DOHH2 (cell line): Measurements from ENCODE around the gene CHST3.

Source experiments
- H3F3A ChIP-seq: fragments of 200-600 bp; sonication (generic), shearing (Covaris generic); 2 replicates; pipeline ENCODE4 v1.6.0; 2016; ENCODE audit warnings: antibody characterized with exemption, mild to moderate bottlenecking; ENCODE audit not compliant: control insufficient read depth, insufficient read depth
- H3K27ac ChIP-seq: fragments of 200-600 bp; sonication (generic); 2 replicates; pipeline ENCODE4 v1.5.1; 2014; ENCODE audit warnings: low read depth, mild to moderate bottlenecking, low read length, moderate library complexity
- H3K27me3 ChIP-seq: fragments of 200-600 bp; sonication (generic); 2 replicates; pipeline ENCODE4 v1.6.1; 2014; ENCODE audit warnings: mild to moderate bottlenecking, low read length, mixed read lengths; ENCODE audit not compliant: control insufficient read depth
- H3K36me3 ChIP-seq: fragments of 200-600 bp; sonication (generic); 2 replicates; pipeline ENCODE4 v1.6.1; 2014; ENCODE audit warnings: mild to moderate bottlenecking, low read length, moderate library complexity, mixed read lengths; ENCODE audit not compliant: control insufficient read depth
- H3K4me1 ChIP-seq: fragments of 200-600 bp; sonication (generic); 2 replicates; pipeline ENCODE4 v1.6.1; 2014; ENCODE audit warnings: mild to moderate bottlenecking, low read length, mixed read lengths; ENCODE audit not compliant: control insufficient read depth
- H3K4me2 ChIP-seq: fragments of 200-600 bp; sonication (generic); 2 replicates; pipeline ENCODE4 v1.6.0; 2014; ENCODE audit warnings: mild to moderate bottlenecking, low read length, moderate library complexity
- H3K4me3 ChIP-seq: fragments of 200-600 bp; sonication (generic); 2 replicates; pipeline ENCODE4 v1.5.1; 2014; ENCODE audit warnings: mild to moderate bottlenecking, low read length, mixed read lengths
- H3K79me2 ChIP-seq: fragments of 200-600 bp; sonication (generic); 2 replicates; pipeline ENCODE4 v1.6.1; 2014; ENCODE audit warnings: mild to moderate bottlenecking, low read length, mixed read lengths; ENCODE audit not compliant: control insufficient read depth
- H3K9me2 ChIP-seq: fragments of 200-600 bp; sonication (generic); replicated peaks from 2 replicates; pipeline ENCODE4 v1.6.1; 2014; ENCODE audit warnings: mild to moderate bottlenecking, low read length, mixed read lengths; ENCODE audit not compliant: control insufficient read depth
- H3K9me3 ChIP-seq: fragments of 200-600 bp; sonication (generic); 2 replicates; pipeline ENCODE4 v1.6.1; 2014; ENCODE audit warnings: antibody characterized with exemption, low read length, mixed read lengths; ENCODE audit not compliant: control insufficient read depth, insufficient read depth
- H4K20me1 ChIP-seq: fragments of 200-600 bp; sonication (generic); 2 replicates; pipeline ENCODE4 v1.6.0; 2014; ENCODE audit warnings: low read depth, mild to moderate bottlenecking, antibody characterized with exemption, low read length, moderate library complexity; ENCODE audit not compliant: control insufficient read depth, insufficient read depth
- EZH2phosphoT487 ChIP-seq: fragments of 200-600 bp; sonication (generic); IDR thresholded peaks from 2 replicates; pipeline ENCODE4 v1.6.1; 2017; ENCODE audit warnings: borderline replicate concordance, mild to moderate bottlenecking, antibody characterized with exemption, low read length, moderate library complexity, mixed read lengths
- TF ChIP-seq, protein P1 (sequence below): fragments of 200-600 bp; sonication (generic); IDR thresholded peaks from one replicate; pipeline ENCODE4 v1.5.1; 2014; ENCODE audit warnings: antibody characterized with exemption, mild to moderate bottlenecking, low read depth, low read length; ENCODE audit not compliant: poor library complexity, severe bottlenecking

Gene CHST3

DNA sequence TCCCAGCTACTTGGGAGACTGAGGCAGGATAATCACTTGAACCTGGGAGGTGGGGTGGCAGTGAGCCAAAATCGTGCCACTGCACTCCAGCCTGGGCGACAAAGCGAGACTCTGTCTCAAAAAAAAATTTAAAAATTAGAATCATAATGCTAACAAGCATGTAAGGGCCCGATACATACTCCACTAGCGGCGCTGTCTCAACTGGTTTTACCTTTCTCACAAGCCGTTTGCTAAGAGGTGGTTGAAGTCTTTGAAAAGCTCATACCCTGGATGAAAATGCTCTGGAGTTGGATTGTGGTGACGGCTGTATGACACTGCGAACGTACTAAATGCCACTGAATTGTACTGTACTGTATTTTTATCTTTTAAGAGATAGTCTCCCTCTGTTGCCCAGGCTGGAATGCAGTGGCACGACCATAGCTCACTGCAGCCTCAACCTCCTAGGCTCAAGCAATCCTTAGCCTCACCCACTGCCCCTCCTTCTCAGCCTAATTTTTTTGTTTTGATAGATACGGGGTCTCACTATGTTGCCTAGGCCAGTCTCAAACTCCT, 94.2 kb downstream of the CHST3 start:
- Histone ChIP-seq H3K4me1 (no peaks in the 10 kb centered on the region), H3K79me2 (no peaks in the 10 kb centered on the region), H4K20me1 (no peaks in the 10 kb centered on the region; the same call in 1 of the 2 replicates), H3K27ac (no peak overlapping the region), H3F3A (no peaks in the 10 kb centered on the region), H3K9me2 (no peaks in the 10 kb centered on the region), H3K4me3 (no peak overlapping the region), H3K9me3 (no peaks in the 10 kb centered on the region), H3K36me3 (no peaks in the 10 kb centered on the region), H3K4me2 (no peak overlapping the region), H3K27me3 (peaks cover 26% of the 10 kb centered on the region)
- TF ChIP-seq EZH2phosphoT487 = no peak
- TF ChIP-seq, protein P1, sequence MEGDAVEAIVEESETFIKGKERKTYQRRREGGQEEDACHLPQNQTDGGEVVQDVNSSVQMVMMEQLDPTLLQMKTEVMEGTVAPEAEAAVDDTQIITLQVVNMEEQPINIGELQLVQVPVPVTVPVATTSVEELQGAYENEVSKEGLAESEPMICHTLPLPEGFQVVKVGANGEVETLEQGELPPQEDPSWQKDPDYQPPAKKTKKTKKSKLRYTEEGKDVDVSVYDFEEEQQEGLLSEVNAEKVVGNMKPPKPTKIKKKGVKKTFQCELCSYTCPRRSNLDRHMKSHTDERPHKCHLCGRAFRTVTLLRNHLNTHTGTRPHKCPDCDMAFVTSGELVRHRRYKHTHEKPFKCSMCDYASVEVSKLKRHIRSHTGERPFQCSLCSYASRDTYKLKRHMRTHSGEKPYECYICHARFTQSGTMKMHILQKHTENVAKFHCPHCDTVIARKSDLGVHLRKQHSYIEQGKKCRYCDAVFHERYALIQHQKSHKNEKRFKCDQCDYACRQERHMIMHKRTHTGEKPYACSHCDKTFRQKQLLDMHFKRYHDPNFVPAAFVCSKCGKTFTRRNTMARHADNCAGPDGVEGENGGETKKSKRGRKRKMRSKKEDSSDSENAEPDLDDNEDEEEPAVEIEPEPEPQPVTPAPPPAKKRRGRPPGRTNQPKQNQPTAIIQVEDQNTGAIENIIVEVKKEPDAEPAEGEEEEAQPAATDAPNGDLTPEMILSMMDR = no peak

DNA sequence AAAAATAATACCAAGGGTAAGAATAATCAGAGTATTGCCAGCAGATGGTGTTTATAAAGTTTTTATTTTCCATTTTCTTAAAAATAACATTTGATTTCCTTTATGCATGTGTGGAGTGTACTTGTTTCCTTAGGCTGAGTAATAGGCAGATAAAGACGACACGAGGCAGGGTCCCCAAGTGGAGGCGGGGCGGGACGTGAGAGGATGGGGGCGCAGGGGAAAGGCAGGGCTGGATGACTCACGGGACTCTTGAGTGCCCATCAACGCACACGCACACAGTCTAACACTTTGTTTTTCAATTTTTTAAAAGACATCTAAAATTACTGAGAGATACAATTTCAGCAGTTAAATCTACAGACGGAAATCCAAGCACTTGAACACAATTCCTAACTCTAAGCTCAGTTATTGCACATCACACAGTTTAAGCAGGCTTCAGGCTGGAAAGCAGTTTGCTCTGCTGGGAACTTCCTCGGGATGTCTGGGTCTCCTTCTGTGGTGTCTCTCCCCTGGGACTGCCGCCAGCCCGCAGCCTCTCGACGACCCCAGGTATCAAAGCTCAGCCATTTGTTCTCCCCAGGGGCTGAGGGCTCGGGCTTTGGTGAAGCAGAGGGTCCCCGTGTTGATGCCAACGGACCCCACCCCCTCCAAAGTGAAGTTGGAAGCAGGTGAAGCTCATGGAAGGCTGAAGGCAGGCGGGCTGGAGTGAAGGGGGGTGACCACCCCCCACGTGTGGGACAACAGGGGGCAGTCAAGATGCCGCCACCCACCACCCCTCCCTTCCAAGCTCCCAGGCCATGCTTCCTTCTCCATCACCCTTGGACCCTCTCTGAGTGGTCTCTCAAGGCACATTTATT, 95.0 kb downstream of the CHST3 start:
- H3K9me2 ChIP-seq = no peaks in the 10 kb centered on the region
- H3F3A ChIP-seq = no peaks in the 10 kb centered on the region
- H3K27ac ChIP-seq = no peak overlapping the region
- no peak for TF ChIP-seq EZH2phosphoT487
- TF ChIP-seq, protein P1 = no peak
- H4K20me1 ChIP-seq = no peaks in the 10 kb centered on the region; the same call in 1 of the 2 replicates
- peaks cover 26% of the 10 kb centered on the region for H3K27me3 ChIP-seq
- no peaks in the 10 kb centered on the region for H3K79me2 ChIP-seq
- no peak overlapping the region for H3K4me2 ChIP-seq
- no peaks in the 10 kb centered on the region for H3K36me3 ChIP-seq
- no peaks in the 10 kb centered on the region for H3K9me3 ChIP-seq
- no peaks in the 10 kb centered on the region for H3K4me1 ChIP-seq
- no peak overlapping the region for H3K4me3 ChIP-seq

DNA sequence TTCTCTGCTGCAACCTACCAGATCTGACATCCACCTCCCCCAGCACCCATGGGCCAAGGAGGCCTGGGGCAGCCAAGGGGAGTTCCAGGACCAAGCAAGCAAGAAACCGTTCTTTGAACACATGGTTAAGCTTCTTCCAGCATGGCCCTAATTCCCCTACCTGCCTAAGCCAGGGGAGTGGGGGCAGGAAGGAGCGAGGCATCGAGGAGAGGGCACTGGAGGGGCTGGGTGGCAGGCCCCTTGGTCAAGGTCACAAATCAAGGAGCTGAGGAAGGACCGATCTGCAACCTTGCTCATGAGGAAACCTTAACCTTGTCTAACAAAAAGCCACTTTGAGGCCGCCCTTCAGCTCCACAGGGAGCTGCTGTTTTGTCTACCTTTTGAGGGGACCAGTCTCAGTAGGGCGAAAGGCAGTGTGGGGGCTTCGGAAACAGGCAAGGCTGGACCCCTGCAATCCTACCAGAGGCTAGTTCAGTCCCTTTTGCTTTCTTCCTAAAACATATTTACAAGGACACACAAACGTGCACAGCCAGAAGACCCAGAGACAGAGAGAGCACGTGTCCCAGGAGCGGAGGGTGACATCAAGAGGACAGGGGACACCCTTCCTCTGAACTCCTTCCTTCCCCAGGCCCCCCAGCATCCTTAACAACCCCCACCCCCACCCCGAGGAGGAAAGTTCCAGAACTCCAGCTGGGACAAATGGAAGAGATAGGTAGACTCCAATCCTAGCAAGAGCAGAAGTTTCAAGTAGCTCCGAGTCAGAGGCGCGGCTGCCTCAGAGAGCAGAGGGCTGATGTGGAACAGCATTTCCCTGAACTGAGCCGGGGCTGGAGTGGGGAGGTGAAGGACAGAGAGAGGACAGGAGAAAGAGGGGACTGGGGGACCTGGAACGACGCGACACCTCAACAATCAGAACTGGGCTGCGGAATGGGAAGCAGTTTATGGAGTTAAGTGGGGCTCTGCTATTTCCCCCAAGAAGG, 95.9 kb downstream of the CHST3 start:
- Histone ChIP-seq H3K36me3 (no peaks in the 10 kb centered on the region), H3K9me3 (no peaks in the 10 kb centered on the region), H3F3A (no peaks in the 10 kb centered on the region), H3K9me2 (no peaks in the 10 kb centered on the region), H3K4me1 (no peaks in the 10 kb centered on the region), H3K79me2 (no peaks in the 10 kb centered on the region), H3K27me3 (peaks cover 19% of the 10 kb centered on the region), H3K4me2 (no peak overlapping the region), H3K4me3 (no peak overlapping the region), H3K27ac (no peak overlapping the region), H4K20me1 (no peaks in the 10 kb centered on the region; the same call in 1 of the 2 replicates)
- TF ChIP-seq, protein P1 = no peak
